NCI-H1092 (cell line): ENCODE results near the gene SHROOM3.
A peak's percentile ranks its signal among the peaks of the same experiment; 100 is the strongest.

ENCODE experiments used
- DNase-seq: peaks from one replicate; lab custom pipeline; 2025; lab: John Stamatoyannopoulos, UW

SHROOM3 gene

GRCh38 chr4:76751612-76752343 lies 316.7 kb downstream of the SHROOM3 start:
- no peak for DNase-seq

DNA sequence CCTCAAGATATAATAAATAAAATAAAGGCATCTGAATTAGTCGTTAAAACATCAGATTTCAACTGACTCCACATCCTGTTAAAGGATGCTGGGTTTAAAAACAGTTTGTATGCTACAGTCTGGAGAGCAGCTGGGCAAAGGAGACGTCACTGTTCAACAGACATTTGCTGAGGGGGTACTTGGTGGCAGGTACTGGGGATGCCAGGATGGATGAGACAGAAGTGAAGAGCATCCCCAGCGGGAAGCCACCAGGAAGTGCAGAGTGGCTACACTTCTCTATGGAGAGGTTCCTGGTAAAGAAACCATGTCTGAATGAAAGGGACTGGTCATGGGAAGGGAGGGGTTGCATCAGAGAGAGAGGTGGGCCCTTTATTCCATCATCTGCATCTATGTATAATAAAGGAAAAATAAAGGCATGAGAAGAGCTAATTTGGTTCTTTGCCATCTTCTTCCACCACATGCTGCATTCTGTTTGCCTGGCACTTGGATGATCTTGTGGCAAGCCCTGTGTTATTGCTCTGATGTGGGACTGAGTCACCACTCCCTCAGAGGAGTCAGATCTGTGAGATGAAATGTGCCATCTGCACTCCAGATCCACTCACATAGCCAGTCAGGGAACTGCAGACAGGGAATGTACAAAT lies 318.0 kb downstream of the SHROOM3 start:
- DNase-seq = peak; percentile 3

GRCh38 chr4:76753814-76754213 lies 318.8 kb downstream of the SHROOM3 start:
- no peak for DNase-seq

- no peak for DNase-seq
Observed at GRCh38 chr4:76754439-76754838, 319.4 kb downstream of the SHROOM3 start.

DNA sequence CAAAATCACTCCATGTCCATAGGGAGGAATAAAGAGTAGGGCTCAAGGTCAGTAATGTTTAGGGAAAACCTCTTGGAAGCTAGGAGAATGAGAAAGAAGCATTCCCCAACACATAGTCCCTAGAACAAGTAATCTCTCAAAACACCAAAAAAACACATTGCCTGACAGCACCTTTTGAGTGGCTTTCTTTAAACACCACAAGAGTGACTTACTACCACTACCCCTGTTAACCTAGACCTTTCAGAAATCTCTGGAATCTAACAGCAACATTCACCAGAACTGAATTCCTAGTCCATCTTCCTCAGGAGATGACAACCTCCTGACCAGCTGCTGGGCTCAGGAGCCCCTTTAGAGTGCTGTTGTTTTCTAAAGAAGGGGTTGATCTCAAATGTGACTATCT lies 320.7 kb downstream of the SHROOM3 start:
- no peak for DNase-seq

- no peak for DNase-seq
Observed at GRCh38 chr4:76756416-76756815, 321.4 kb downstream of the SHROOM3 start.

DNA sequence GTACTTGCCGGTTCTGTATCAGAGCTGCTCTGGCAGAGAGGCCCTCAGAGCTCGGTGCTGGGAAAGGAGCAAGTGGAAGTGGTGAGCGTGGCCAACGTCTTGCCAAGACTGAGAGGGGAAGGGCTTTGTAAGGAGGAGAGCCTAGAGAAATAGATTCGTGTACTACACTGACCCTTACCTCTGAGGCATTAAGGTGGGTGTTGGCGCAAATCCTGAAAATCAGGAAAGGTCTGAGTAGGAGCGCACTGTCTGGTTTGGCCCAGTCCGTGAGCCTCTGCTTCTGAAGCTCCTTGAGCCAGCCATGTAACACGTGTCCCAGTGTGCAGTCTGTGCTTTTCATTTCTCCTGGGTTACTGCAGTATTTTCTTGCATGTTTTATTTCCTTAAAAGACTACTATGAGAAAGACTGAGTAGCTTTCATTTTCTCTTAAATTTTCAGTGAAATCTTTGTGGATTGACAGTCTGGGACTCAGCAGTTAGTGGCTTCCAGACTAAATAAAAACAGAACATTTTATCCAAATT lies 322.4 kb downstream of the SHROOM3 start:
- no peak for DNase-seq

- DNase-seq = peak; percentile 20
Observed at GRCh38 chr4:76758290-76758882, 323.4 kb downstream of the SHROOM3 start.

- DNase-seq = no peak
Observed at GRCh38 chr4:76758996-76759395, 324.0 kb downstream of the SHROOM3 start.

DNA sequence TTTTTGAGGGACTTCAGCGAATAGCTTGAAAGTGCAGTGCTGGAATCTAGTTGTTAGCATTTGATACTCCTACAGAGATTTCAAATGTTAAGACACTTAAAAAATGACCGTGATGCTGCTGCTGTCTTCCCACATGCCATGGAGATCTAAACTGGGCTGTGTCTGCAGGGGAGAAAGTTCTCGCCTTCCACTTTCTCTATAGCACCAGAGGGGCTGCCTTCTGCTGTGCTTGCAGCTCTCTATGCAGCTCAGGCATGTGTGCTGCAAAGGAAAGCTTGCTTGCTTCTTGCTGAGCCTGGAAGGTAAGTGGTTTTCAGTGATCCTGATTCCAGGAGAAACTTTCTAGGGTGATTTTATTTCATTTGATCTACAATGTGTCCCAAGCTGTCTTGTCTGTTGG lies 325.2 kb downstream of the SHROOM3 start:
- DNase-seq = no peak

DNA sequence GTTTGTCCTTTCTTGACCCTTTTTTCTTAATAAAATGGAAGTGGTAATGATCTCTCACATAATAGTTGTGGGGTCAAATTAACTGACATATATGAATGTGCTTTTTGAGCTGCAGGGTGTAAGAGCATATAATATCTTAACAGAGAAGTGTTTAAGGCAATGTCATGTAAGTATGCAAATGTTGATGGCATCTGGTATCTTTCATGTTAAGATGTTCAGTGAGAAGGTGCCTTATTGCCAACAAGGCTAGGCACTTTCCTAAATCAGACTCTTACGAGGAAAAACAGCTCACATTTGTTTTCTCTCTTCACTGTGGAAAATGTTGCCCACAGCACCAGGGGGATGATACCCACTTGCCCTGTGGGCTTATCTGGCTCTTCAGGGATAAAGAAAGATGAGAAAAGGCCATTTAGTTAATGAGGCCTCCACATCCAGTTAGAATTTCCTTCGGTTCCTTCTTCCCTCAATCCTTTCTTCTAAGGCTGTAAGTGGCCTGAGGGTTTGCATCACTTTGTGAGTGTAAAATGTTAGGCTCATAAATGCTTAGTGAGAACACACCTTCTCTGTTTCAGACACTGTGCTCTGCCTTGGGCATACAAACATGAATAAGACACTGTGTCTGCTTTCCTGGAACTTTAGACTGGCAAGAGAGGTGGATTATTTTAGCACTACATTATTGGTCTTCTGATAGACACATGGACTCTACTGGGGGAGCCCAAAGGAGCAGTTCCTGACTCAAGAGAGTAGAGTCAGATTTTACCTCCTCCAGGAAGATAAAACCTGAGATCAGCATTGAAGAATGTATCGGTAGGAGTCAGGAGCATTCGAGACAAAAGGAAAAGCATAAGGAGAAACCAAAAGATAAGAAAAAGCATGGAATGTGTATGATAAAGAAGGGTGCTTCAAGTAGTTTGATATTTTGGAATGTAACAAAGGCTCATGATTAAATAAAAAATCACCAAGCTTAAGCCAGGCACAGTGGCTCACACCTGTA lies 327.4 kb downstream of the SHROOM3 start:
- DNase-seq = no peak

DNA sequence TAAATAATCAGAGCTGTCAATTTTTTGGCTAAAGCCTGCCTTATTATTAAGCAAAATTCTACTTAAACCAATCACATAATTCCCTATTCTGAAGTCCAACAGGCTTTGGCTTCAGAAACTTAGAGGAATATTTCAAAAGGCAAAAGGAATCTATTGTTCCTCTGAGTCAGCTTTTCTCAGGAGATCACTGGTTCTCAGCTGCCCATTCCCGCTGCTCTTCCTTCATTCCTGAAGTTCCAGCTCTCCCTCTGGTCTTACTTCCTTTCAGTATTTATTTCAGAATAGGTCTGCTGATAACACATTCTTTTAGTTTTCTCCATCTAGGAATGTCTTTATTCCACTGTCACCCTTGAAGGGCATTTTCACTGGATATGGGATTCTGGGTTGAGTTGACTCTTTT lies 329.2 kb downstream of the SHROOM3 start:
- no peak for DNase-seq

GRCh38 chr4:76765473-76766183 lies 330.6 kb downstream of the SHROOM3 start:
- no peak for DNase-seq

DNA sequence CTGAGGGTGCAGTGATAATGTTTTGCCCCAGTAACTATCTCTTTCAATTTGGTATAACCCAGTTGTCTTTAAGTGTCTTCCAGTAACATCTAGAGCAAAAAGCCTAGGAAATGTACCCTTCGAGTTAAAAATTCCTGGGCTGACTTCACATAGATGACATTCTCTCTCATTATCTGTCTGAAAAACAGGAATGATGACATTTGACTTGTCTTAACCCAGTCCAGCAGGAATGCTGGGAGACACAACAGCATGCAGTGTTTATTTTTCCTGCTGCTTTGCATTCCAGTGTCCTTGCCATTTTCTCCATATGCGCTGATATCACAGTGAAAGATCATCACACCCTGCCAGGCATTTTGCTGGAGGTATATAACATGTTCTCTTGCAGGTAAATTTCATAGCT lies 333.0 kb downstream of the SHROOM3 start:
- no peak for DNase-seq

DNA sequence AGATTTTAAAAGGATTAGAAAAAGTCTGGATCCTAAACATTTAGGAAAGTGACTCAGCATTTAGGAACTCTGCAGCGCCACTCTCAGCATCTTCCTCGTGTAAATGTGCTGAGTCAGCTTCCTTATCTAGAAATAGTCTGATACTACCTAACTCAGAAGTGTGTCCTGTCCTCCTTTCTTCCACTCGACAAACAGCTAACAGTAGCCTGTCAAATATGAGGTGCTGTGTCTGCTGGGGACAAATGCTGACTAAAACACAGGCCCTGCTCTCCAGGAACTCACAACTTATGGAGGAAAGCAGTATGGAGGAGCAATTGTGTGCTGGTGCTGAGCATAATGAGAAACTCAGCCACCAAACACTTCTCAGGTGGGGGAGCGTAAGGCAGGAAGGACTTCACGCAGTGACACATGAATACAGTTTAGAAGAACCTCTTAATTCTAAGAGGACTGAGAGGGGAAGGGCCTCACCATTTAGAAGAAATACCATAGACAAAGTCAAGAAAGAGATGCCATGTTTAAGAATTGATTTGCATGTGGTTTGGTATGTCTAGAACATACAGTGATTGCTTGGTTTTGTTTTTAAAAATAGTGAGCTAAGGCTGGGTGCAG lies 337.6 kb downstream of the SHROOM3 start:
- DNase-seq = no peak

GRCh38 chr4:76773766-76774165 lies 338.7 kb downstream of the SHROOM3 start:
- no peak for DNase-seq

GRCh38 chr4:76779740-76780459 lies 344.9 kb downstream of the SHROOM3 start:
- DNase-seq = no peak

DNA sequence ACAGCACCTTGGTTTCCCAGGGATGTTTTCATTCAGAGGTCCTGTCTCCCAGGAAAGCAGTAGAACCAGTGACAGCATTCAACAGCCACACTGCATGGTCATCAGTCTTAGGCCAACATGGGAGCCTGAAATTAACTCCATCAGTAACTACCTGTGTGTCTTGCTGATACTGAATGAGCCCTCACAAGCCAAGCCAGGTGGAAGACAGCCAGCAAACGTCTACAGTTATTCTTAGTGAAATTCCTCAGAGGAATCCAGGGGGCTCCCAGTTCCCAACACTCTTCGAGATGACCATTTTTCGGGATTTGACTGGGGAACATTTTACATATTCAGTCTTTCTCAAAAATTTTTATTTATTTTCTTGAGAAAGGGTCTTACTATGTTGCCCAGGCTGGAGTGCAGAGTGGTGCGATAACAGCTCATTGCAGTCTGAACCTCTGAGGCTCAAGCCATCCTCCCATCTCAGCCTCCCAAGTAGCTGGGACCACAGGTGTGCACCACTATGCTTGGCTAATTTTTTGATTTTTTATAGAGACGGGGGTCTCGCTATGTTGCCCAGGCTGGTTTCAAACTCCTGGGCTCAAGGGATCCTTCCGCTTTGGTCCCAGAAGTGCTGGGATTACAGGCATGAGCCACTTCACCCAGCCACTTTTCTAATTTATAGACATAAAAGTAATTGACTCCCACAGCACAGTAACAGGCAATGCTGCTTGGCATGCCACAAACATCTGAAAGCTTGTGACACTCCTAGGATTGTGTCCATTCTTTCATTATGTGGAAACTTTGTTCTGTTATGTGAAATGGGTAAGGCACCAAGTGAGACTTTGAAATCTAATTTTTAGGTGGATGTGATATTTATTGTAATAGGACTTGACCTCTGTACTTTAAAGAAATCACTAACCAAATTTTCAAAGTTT lies 346.0 kb downstream of the SHROOM3 start:
- DNase-seq = no peak
